GM11168 (cell line): ENCODE measurements around the gene WWOX.

ENCODE experiments used
- in situ Hi-C: fragments of 300-500 bp; cut with MboI; formaldehyde crosslinking; loops from one replicate; pipeline ENCODE4 v1.12.0; 2022; ENCODE audit warnings: low sequenced_read_pairs; ENCODE audit not compliant: unreplicated experiment

WWOX gene

DNA sequence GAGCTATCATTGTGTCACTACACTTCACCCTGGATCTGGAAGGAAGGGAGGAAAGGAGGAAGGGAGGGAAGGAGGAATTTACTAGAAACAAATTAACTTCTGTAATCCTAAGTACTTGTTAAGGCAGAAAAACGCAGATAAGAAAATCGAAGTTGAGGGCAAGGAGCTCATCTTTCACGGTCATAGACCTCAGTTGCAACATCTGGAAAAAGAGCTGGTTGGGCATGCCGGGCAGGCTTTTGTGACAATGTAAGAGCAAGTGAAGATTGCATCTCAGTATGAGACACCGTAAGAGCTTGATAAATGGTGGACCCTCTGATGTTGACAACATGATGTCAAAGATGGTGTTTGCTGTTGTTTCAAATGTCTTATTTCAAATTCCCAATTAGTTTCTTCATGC is 779.6 kb downstream of the WWOX start:
- in situ Hi-C loops, result no loop called here

- in situ Hi-C loops, result no loop called here
Observed at GRCh38 chr16:78882150-78882549, 782.7 kb downstream of the WWOX start.

DNA sequence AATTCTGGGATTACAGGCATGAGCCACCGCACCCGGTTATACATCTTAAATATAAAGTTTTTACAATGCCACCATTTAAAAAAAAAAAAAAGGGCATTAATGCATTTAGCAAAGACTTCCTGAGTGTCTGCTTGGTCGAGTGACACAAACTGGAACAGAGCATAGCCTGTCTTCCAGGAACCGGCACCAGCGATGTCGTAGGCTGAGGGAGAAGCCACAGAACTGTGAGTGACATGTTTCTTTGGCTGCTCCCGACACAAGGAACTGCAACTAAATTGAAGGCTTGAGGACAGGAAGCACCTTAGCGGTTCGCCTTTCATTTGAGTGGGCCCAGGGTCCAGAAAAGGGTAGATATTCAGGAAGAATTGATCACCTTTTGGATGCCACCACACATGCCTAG is 783.3 kb downstream of the WWOX start:
- in situ Hi-C loops, result no loop called here

DNA sequence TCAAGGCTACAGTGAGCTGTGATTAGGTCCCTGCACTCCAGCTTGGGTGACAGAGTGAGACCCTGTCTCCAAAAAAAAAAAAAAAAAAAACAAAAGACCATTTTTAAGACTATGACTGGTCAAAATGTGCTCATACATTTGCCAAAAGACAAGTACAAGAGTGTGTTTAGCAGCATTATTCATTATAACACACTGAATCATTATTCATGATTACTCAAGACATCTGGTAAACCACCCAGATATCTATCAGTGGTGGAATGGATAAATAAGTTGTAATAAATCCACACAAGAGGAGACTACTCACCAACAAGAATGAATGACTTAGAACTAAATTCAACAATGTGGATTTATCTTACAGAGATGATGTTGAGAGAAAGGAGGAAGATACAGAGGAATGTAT is 784.8 kb downstream of the WWOX start:
- in situ Hi-C loops, result no loop called here

GRCh38 chr16:78889346-78889745 is 789.9 kb downstream of the WWOX start:
- in situ Hi-C loops, result no loop called here

DNA sequence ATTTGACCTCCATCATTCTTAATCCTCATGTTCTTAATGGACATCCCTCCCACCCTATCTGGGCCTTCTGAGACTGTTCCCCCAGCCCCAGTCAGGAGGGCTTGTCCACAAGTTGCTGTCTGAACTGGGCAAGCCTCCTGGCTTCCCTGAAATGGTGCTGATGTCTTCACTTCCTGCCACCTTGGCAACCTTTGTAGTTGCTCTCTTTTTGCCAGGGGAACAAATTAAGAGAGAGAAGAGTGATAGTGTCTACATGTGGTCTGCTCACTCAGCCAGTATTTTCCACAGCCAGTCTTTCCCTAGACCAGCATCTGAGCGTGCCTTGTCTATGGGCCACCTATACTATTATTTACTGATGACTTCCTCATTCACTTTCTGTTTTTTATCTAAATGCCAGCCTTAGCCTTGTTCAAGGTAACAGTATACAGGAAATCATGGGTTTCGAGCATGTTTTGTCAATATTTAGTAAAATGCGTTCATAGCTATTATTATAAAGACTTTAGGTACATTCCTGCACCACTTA is 791.0 kb downstream of the WWOX start:
- in situ Hi-C loops, result no loop called here

- in situ Hi-C loops, result no loop called here
Observed at GRCh38 chr16:78892951-78893733, 793.7 kb downstream of the WWOX start.

DNA sequence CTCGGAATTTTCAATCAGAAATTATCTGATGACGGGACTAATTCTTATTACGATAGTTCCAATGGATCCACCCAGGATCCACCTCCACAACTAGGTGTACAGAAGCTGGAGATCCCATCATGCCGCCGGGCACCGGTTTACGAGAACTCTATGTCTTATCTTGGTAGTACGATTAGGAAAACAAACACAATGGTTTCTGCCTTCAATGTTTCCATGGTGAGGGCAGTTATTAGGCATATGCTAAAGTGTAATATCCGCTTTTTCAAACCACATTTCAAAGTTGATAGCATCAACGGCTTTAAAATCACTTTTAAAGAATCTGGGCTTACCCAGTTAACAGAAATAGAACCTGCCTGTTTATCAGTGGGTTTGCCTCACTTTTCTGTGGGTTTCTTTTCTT is 795.4 kb downstream of the WWOX start:
- in situ Hi-C loops, result no loop called here

- in situ Hi-C loops, result no loop called here
Observed at GRCh38 chr16:78895681-78896080, 796.2 kb downstream of the WWOX start.

GRCh38 chr16:78896280-78896679 is 796.8 kb downstream of the WWOX start:
- in situ Hi-C loops, result no loop called here

GRCh38 chr16:78897299-78897698 is 797.8 kb downstream of the WWOX start:
- in situ Hi-C loops, result no loop called here

DNA sequence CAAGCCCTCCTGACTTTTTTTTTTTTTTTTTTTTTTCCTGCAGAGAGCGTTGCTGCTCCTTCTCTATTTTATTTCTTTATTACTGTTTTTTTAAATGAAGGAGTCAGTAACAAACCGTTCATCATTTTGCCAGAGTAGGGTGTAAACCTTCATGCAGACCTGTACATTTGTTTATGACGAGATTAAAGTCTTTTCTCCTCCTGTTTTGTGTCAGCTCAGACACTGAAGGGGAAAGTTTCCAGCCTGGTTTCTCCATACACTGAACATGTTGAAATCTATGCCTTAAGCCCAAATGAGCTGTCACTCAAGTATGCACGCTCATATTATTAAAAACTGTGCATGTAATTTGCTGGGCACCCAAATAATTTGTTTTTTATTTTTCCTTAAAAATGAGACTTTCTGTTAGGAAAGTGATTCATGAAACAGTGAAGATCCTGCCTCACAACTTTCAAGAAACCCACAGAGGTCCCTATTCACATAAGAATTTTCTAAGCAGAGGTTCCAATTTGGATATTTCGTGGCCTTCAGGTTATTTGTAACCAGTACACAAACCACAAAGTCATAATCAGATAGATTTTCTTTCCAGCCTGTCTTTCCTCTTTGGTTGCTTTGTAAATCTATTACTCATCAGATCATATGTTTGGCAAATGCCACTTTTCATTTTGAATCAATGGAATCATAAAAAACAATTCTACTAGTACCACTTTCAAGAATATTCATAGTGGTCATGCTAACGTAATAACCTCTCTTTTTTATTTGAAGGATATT is 800.8 kb downstream of the WWOX start:
- in situ Hi-C loops, result no loop called here

GRCh38 chr16:78900966-78901365 is 801.5 kb downstream of the WWOX start:
- in situ Hi-C loops, result no loop called here

- in situ Hi-C loops, result no loop called here
Observed at GRCh38 chr16:78902321-78902720, 802.9 kb downstream of the WWOX start.

- in situ Hi-C loops, result no loop called here
Observed at GRCh38 chr16:78903237-78903636, 803.8 kb downstream of the WWOX start.

GRCh38 chr16:78903843-78904242 is 804.4 kb downstream of the WWOX start:
- in situ Hi-C loops, result no loop called here

GRCh38 chr16:78906135-78906534 is 806.7 kb downstream of the WWOX start:
- in situ Hi-C loops, result no loop called here

DNA sequence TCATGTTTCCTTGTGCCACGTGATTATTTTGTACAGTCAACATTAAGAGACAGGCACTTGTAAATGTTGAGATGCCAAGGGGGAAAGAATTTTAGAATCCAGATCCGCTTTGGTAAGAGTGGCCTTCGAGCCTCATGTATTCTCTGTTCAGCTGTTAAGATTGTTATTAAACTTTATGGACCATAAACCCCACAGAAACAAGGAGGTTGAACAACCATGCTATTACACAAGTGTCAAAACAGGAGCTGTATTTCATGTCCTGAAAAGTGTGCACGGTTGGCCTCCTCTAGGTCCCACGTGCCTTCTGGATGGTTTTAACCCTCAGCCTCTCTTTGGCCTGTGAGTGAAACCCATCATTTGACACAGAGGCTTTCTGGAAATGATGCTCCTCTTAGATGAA is 809.8 kb downstream of the WWOX start:
- in situ Hi-C loops, result no loop called here

- in situ Hi-C loops, result no loop called here
Observed at GRCh38 chr16:78915811-78916345, 816.4 kb downstream of the WWOX start.

DNA sequence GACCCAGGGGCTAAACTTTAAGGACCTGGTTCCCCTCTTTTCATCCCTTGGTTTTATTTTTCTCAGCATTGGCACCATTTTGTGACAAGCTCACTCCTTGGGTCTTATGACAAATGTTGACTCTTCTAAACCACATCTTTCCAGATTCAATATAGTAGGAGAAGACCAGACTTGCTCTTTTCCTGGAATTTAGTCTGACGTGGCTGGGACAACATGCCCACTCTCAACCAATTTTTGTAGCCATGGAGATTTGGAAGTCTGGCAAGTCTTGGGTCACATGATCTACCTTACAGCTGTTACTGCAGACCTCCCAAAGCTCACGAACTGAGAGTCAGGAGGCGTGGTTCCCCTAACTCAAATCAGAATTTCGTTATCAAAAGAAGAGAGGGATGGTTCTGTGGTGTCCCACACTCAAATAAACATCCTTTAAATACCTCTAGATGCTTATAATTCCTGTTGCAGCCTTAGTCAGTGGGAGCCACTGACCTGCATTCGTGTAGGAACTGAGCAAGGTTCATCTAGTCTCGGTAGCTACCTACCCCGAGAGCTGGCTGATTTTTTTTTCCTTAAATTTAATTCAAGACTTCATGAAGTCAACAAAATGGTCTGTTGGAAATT is 817.6 kb downstream of the WWOX start:
- in situ Hi-C loops, result no loop called here

DNA sequence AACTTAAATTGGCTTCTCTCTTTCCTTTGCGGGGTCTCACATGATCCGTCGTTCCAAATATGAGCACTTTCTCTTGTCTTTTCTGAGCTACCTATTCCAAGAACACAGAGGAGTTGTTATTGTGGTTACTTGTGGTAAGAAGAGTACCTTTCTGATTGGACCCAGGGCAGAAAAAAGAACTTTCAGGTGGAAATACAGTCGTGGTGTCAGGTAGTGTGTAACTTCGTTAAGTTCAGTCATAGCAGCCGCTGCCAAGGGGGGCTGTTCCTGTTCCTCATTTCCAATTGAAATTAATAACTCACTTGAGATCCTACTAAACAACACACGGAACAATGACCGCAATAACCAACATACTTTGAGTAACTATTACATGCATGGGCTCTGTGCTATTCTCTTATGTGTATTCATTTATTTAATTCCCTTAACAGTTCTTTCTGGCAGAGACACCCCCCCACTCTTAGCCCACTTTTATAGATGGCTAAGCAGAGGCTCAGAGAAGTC is 819.4 kb downstream of the WWOX start:
- in situ Hi-C loops, result no loop called here
